H9 (cell line): ENCODE measurements around the gene STOX2. TPM values are rescaled to one million over a fixed set of nuclear protein-coding genes. Genes with fewer than 3 reads are reported as not detected.

Source experiments
- DNase-seq: peaks from one replicate; pipeline ENCODE4 v3.0.0-alpha.2; 2017
- H2AFZ ChIP-seq: one replicate; pipeline ENCODE4 v1.6.1; 2013; ENCODE audit warnings: mild to moderate bottlenecking, low read length, control low read depth, moderate library complexity
- H2AK5ac ChIP-seq: 2 replicates; pipeline ENCODE4 v1.6.1; 2013; ENCODE audit warnings: low read length, control low read depth, mixed read lengths; ENCODE audit not compliant: insufficient read length
- H2BK120ac ChIP-seq: one replicate; pipeline ENCODE4 v1.6.1; 2013; ENCODE audit warnings: low read depth, mild to moderate bottlenecking, low read length, control low read depth, inconsistent platforms; ENCODE audit not compliant: poor library complexity, severe bottlenecking
- H2BK12ac ChIP-seq: 2 replicates; pipeline ENCODE4 v1.6.1; 2013; ENCODE audit warnings: low read length, control low read depth, mixed read lengths, low read depth; ENCODE audit not compliant: insufficient read length
- H2BK15ac ChIP-seq: 2 replicates; pipeline ENCODE4 v1.6.1; 2013; ENCODE audit warnings: low read depth, low read length, control low read depth
- H2BK20ac ChIP-seq: one replicate; pipeline ENCODE4 v1.6.1; 2013; ENCODE audit warnings: low read depth, mild to moderate bottlenecking, low read length, control low read depth, inconsistent platforms; ENCODE audit not compliant: poor library complexity, severe bottlenecking
- H2BK5ac ChIP-seq: 2 replicates; pipeline ENCODE4 v1.6.1; 2013; ENCODE audit warnings: low read length, control low read depth, mixed read lengths; ENCODE audit not compliant: insufficient read length
- H3K14ac ChIP-seq: 2 replicates; pipeline ENCODE4 v1.6.1; 2013; ENCODE audit warnings: low read length, control low read depth; ENCODE audit not compliant: insufficient read depth
- H3K18ac ChIP-seq: 2 replicates; pipeline ENCODE4 v1.6.1; 2013; ENCODE audit warnings: low read depth, mild to moderate bottlenecking, mixed read lengths, low read length, control low read depth; ENCODE audit not compliant: insufficient read length
- H3K23ac ChIP-seq: 2 replicates; pipeline ENCODE4 v1.6.1; 2013; ENCODE audit warnings: low read length, control low read depth, mixed read lengths, low read depth; ENCODE audit not compliant: insufficient read length
- H3K23me2 ChIP-seq: 2 replicates; pipeline ENCODE4 v1.6.1; 2013; ENCODE audit warnings: low read depth, mild to moderate bottlenecking, mixed read lengths, low read length, control low read depth; ENCODE audit not compliant: insufficient read length, poor library complexity, severe bottlenecking
- H3K27ac ChIP-seq: 2 replicates; pipeline ENCODE4 v1.5.1; 2013; ENCODE audit warnings: low read length, control low read depth, mixed read lengths, low read depth; ENCODE audit not compliant: insufficient read length
- H3K27me3 ChIP-seq: 2 replicates; pipeline ENCODE4 v1.6.1; 2013; ENCODE audit warnings: low read length, control low read depth, inconsistent platforms; ENCODE audit not compliant: insufficient read depth
- H3K4ac ChIP-seq: 2 replicates; pipeline ENCODE4 v1.6.1; 2013; ENCODE audit warnings: low read depth, mild to moderate bottlenecking, control low read depth, inconsistent platforms, low read length, moderate library complexity
- H3K4me1 ChIP-seq: 2 replicates; pipeline ENCODE4 v1.6.1; 2013; ENCODE audit warnings: low read length, control low read depth, inconsistent platforms; ENCODE audit not compliant: insufficient read depth
- H3K4me2 ChIP-seq: 2 replicates; pipeline ENCODE4 v1.6.1; 2013; ENCODE audit warnings: low read length, control low read depth, mixed read lengths; ENCODE audit not compliant: insufficient read length, insufficient read depth
- H3K56ac ChIP-seq: 2 replicates; pipeline ENCODE4 v1.6.1; 2013; ENCODE audit warnings: low read depth, mild to moderate bottlenecking, mixed read lengths, low read length, control low read depth; ENCODE audit not compliant: insufficient read length
- H3K79me1 ChIP-seq: 2 replicates; pipeline ENCODE4 v1.6.1; 2013; ENCODE audit warnings: low read depth, mild to moderate bottlenecking, moderate library complexity, low read length, control low read depth, inconsistent platforms; ENCODE audit not compliant: insufficient read depth, poor library complexity, severe bottlenecking
- H3K79me2 ChIP-seq: 2 replicates; pipeline ENCODE4 v1.6.1; 2013; ENCODE audit warnings: low read length, control low read depth, inconsistent platforms; ENCODE audit not compliant: insufficient read depth
- H3K9ac ChIP-seq: 2 replicates; pipeline ENCODE4 v1.6.1; 2013; ENCODE audit warnings: low read length, control low read depth, mixed read lengths; ENCODE audit not compliant: insufficient read length; ENCODE audit errors: extremely low read depth
- H3K9me3 ChIP-seq: one replicate; pipeline ENCODE4 v1.6.1; 2013; ENCODE audit warnings: low read depth, low read length, inconsistent platforms; ENCODE audit not compliant: control insufficient read depth
- H3T11ph ChIP-seq: one replicate; pipeline ENCODE4 v1.6.1; 2013; ENCODE audit warnings: mild to moderate bottlenecking, low read length, control low read depth, inconsistent platforms
- H4K20me1 ChIP-seq: one replicate; pipeline ENCODE4 v1.6.1; 2013; ENCODE audit not compliant: control insufficient read depth, insufficient read length, insufficient read depth
- H4K5ac ChIP-seq: 2 replicates; pipeline ENCODE4 v1.6.1; 2013; ENCODE audit warnings: low read depth, mild to moderate bottlenecking, mixed read lengths, low read length, control low read depth; ENCODE audit not compliant: insufficient read length
- H4K8ac ChIP-seq: replicated peaks from 2 replicates; pipeline ENCODE4 v1.6.1; 2013; ENCODE audit warnings: low read length, control low read depth, mixed read lengths, low read depth; ENCODE audit not compliant: insufficient read length
- H4K91ac ChIP-seq: 2 replicates; pipeline ENCODE4 v1.6.1; 2013; ENCODE audit warnings: low read depth, mild to moderate bottlenecking, moderate library complexity, mixed read lengths, low read length, control low read depth; ENCODE audit not compliant: insufficient read length
- H3K27ac Mint-ChIP-seq, 3 experiments: 2 replicates in 2 of 3; 3 replicates in 1 of 3; pipeline ENCODE4 v1.8.0; 2020 to 2021; ENCODE audit warnings: mixed read lengths in 3 of 3, mild to moderate bottlenecking in 1 of 3, moderate library complexity in 1 of 3
- H3K27me3 Mint-ChIP-seq: 2 replicates; pipeline ENCODE4 v1.8.0; 2021; ENCODE audit warnings: low read depth, mild to moderate bottlenecking, moderate library complexity, mixed read lengths
- H3K36me3 Mint-ChIP-seq, 3 experiments: 2 replicates in 2 of 3; 3 replicates in 1 of 3; pipeline ENCODE4 v1.8.0; 2020 to 2021; ENCODE audit warnings: low read depth in 3 of 3, mixed read lengths in 3 of 3; ENCODE audit not compliant: insufficient read depth in 1 of 3
- H3K4me1 Mint-ChIP-seq, 2 experiments: 2 replicates each; pipeline ENCODE4 v1.8.0; 2020; ENCODE audit warnings: mixed read lengths in 2 of 2
- H3K4me3 Mint-ChIP-seq, 2 experiments: 2 replicates in 1 of 2; 3 replicates in 1 of 2; pipeline ENCODE4 v1.8.0; 2020 to 2021; ENCODE audit warnings: mild to moderate bottlenecking in 2 of 2, mixed read lengths in 2 of 2, moderate library complexity in 1 of 2
- H3K9me3 Mint-ChIP-seq, 2 experiments: 2 replicates in 1 of 2; 3 replicates in 1 of 2; pipeline ENCODE4 v1.8.0; 2020; ENCODE audit warnings: mild to moderate bottlenecking in 2 of 2, mixed read lengths in 2 of 2, moderate library complexity in 1 of 2
- WGBS: extraction: QIAGEN DNeasy Blood & Tissue Kit; methylation state at CpG from one replicate; pipeline ENCODE4 v1.1.7; 2013; ENCODE audit warnings: missing lambda C conversion rate, low lambda C conversion rate, mixed read lengths; ENCODE audit not compliant: insufficient read length; ENCODE audit errors: extremely low coverage; 5-methylcytosine and 5-hydroxymethylcytosine counted together
- total RNA-seq: library from RNA; stranded (reverse); gene quantifications from 2 replicates; pipeline ENCODE4 v1.2.1, GENCODE V29; 2021
- TF ChIP-seq, protein P1 (sequence below): fragments of 200-600 bp; sonication (generic); conservative IDR thresholded peaks from 3 replicates; pipeline ENCODE4 v1.8.0; 2021; ENCODE audit warnings: antibody characterized with exemption, mild to moderate bottlenecking

STOX2 gene
- total RNA-seq, 1 experiment from 2014 or later = 28.2 TPM

- H2BK5ac ChIP-seq = no peak overlapping the region
- H2AK5ac ChIP-seq = no peak overlapping the region
- no peak overlapping the region for H2BK120ac ChIP-seq
- no peak overlapping the region for H2BK15ac ChIP-seq
- H4K20me1 ChIP-seq = no peaks in the 10 kb centered on the region
- H3K4me2 ChIP-seq = no peak overlapping the region
- Mint-ChIP-seq H3K27me3 (peaks cover 24% of the 10 kb centered on the region), H3K4me1 (peaks cover 27 to 28% of the 10 kb centered on the region in 2 experiments), H3K27ac (no peak overlapping the region), H3K4me3 (no peak overlapping the region), H3K36me3 (no peaks in the 10 kb centered on the region), H3K9me3 (no peaks in the 10 kb centered on the region; a peak in 1 of 5 replicates)
- no CpG with 5 or more reads among the region's 5 CpGs for WGBS
- no peak overlapping the region for H3T11ph ChIP-seq
- no peak overlapping the region for H3K9ac ChIP-seq
- H3K18ac ChIP-seq = no peak overlapping the region
- DNase-seq = no peak
- H3K23me2 ChIP-seq = no peaks in the 10 kb centered on the region
- no peak overlapping the region for H4K5ac ChIP-seq
- no peak overlapping the region for H3K4ac ChIP-seq
- no peak overlapping the region for H3K56ac ChIP-seq
- no peaks in the 10 kb centered on the region for H3K79me1 ChIP-seq
- H3K27ac ChIP-seq = no peak overlapping the region
- H2BK12ac ChIP-seq = no peak overlapping the region
- H3K14ac ChIP-seq = no peak overlapping the region
- no peaks in the 10 kb centered on the region for H3K9me3 ChIP-seq
- H4K8ac ChIP-seq = no peak overlapping the region
- no peaks in the 10 kb centered on the region for H3K4me1 ChIP-seq
- no peak overlapping the region for H2BK20ac ChIP-seq
- H3K23ac ChIP-seq = no peak overlapping the region
- TF ChIP-seq, protein P1, sequence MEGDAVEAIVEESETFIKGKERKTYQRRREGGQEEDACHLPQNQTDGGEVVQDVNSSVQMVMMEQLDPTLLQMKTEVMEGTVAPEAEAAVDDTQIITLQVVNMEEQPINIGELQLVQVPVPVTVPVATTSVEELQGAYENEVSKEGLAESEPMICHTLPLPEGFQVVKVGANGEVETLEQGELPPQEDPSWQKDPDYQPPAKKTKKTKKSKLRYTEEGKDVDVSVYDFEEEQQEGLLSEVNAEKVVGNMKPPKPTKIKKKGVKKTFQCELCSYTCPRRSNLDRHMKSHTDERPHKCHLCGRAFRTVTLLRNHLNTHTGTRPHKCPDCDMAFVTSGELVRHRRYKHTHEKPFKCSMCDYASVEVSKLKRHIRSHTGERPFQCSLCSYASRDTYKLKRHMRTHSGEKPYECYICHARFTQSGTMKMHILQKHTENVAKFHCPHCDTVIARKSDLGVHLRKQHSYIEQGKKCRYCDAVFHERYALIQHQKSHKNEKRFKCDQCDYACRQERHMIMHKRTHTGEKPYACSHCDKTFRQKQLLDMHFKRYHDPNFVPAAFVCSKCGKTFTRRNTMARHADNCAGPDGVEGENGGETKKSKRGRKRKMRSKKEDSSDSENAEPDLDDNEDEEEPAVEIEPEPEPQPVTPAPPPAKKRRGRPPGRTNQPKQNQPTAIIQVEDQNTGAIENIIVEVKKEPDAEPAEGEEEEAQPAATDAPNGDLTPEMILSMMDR = no peak
- no peak overlapping the region for H2AFZ ChIP-seq
- no peak overlapping the region for H4K91ac ChIP-seq
- H3K79me2 ChIP-seq = no peaks in the 10 kb centered on the region
- no peaks in the 10 kb centered on the region for H3K27me3 ChIP-seq
Observed at GRCh38 chr4:183872531-183872930, 32.6 kb upstream of the STOX2 start.
